T-helper 17 cell (primary cell): ENCODE measurements around the gene TEX12. TPM values are rescaled to one million over a fixed set of nuclear protein-coding genes. Genes with fewer than 3 reads are reported as not detected.

ENCODE experiments used
- ATAC-seq: fragments of 150-1000 bp; cut with Tn5 transposase; 2 replicates; pipeline ENCODE4 v1.10.0; 2021; ENCODE audit warnings: mild to moderate bottlenecking, moderate library complexity
- DNase-seq, 3 donors: peaks; one replicate each; pipeline versions ENCODE4 v3.0.0 to v3.0.0-alpha.2; 2020 to 2021
- H3K9me3 ChIP-seq: one replicate; pipeline ENCODE4 v1.7.0; 2013; ENCODE audit warnings: low read length, mild to moderate bottlenecking; ENCODE audit not compliant: control insufficient read depth, poor library complexity, severe bottlenecking
- H3K27ac Mint-ChIP-seq: one replicate; pipeline ENCODE4 v1.8.0; 2022; ENCODE audit warnings: mild to moderate bottlenecking, moderate library complexity, mixed read lengths
- H3K27me3 Mint-ChIP-seq: one replicate; pipeline ENCODE4 v1.8.0; 2022; ENCODE audit warnings: mixed read lengths
- H3K36me3 Mint-ChIP-seq: one replicate; pipeline ENCODE4 v1.8.0; 2022; ENCODE audit warnings: low read depth, mixed read lengths
- H3K4me1 Mint-ChIP-seq: one replicate; pipeline ENCODE4 v1.8.0; 2022; ENCODE audit warnings: mild to moderate bottlenecking, mixed read lengths
- H3K4me3 Mint-ChIP-seq: one replicate; pipeline ENCODE4 v1.8.0; 2022; ENCODE audit warnings: mild to moderate bottlenecking, moderate library complexity, mixed read lengths
- total RNA-seq, 4 donors: library from RNA in 2 of 4; stranded (reverse) in 2 of 4; gene quantifications; one replicate each; pipeline ENCODE4 v1.2.3 and lab custom pipeline; 2022 to 2026

TEX12 gene
- total RNA-seq, 2 donors from 2014 or later = 0.32 to 0.52 TPM

- Mint-ChIP-seq H3K4me1 (no peaks in the 10 kb centered on the region), H3K27ac (no peak overlapping the region), H3K36me3 (no peaks in the 10 kb centered on the region), H3K27me3 (no peaks in the 10 kb centered on the region), H3K4me3 (no peak overlapping the region)
- no peak for ATAC-seq
- no peak for DNase-seq
- H3K9me3 ChIP-seq = no peaks in the 10 kb centered on the region
Observed at GRCh38 chr11:112206071-112206470, 38.9 kb downstream of the TEX12 start.

- DNase-seq = no peak
- H3K27ac Mint-ChIP-seq = no peak overlapping the region
- H3K36me3 Mint-ChIP-seq = no peaks in the 10 kb centered on the region
- H3K27me3 Mint-ChIP-seq = no peaks in the 10 kb centered on the region
- H3K4me1 Mint-ChIP-seq = peaks cover 7% of the 10 kb centered on the region
- no peaks in the 10 kb centered on the region for H3K9me3 ChIP-seq
- H3K4me3 Mint-ChIP-seq = no peak overlapping the region
- ATAC-seq = no peak
Observed at GRCh38 chr11:112210890-112211289, 43.7 kb downstream of the TEX12 start.

- no peaks in the 10 kb centered on the region for H3K9me3 ChIP-seq
- Mint-ChIP-seq H3K27me3 (no peaks in the 10 kb centered on the region), H3K27ac (no peak overlapping the region), H3K4me3 (no peak overlapping the region), H3K36me3 (no peaks in the 10 kb centered on the region), H3K4me1 (peaks cover 7% of the 10 kb centered on the region)
- no peak for DNase-seq
- no peak for ATAC-seq
Observed at GRCh38 chr11:112211536-112211935, 44.4 kb downstream of the TEX12 start.

- no peaks in the 10 kb centered on the region for H3K9me3 ChIP-seq
- Mint-ChIP-seq H3K4me3 (no peak overlapping the region), H3K36me3 (no peaks in the 10 kb centered on the region), H3K4me1 (peaks cover 7% of the 10 kb centered on the region), H3K27ac (no peak overlapping the region), H3K27me3 (no peaks in the 10 kb centered on the region)
- no peak for DNase-seq
- no peak for ATAC-seq
Observed at GRCh38 chr11:112212290-112212689, 45.1 kb downstream of the TEX12 start.

GRCh38 chr11:112212710-112213109 lies 45.5 kb downstream of the TEX12 start:
- DNase-seq (no peak), ATAC-seq (no peak)
- Mint-ChIP-seq H3K27me3 (no peaks in the 10 kb centered on the region), H3K4me1 (peaks cover 7% of the 10 kb centered on the region), H3K27ac (no peak overlapping the region), H3K36me3 (no peaks in the 10 kb centered on the region), H3K4me3 (no peak overlapping the region)
- no peaks in the 10 kb centered on the region for H3K9me3 ChIP-seq

- H3K27ac Mint-ChIP-seq = no peak overlapping the region
- no peaks in the 10 kb centered on the region for H3K9me3 ChIP-seq
- ATAC-seq (no peak), DNase-seq (no peak)
- H3K27me3 Mint-ChIP-seq = no peaks in the 10 kb centered on the region
- no peak overlapping the region for H3K4me3 Mint-ChIP-seq
- peaks cover 7% of the 10 kb centered on the region for H3K4me1 Mint-ChIP-seq
- H3K36me3 Mint-ChIP-seq = no peaks in the 10 kb centered on the region
Observed at GRCh38 chr11:112213753-112214152, 46.6 kb downstream of the TEX12 start.

GRCh38 chr11:112215621-112216020 lies 48.4 kb downstream of the TEX12 start:
- H3K36me3 Mint-ChIP-seq = no peaks in the 10 kb centered on the region
- no peak for DNase-seq
- no peak overlapping the region for H3K4me3 Mint-ChIP-seq
- no peaks in the 10 kb centered on the region for H3K9me3 ChIP-seq
- H3K4me1 Mint-ChIP-seq = peaks cover 14% of the 10 kb centered on the region
- no peak for ATAC-seq
- H3K27me3 Mint-ChIP-seq = no peaks in the 10 kb centered on the region
- H3K27ac Mint-ChIP-seq = no peak overlapping the region

GRCh38 chr11:112216561-112217105 lies 49.5 kb downstream of the TEX12 start:
- DNase-seq (no peak), ATAC-seq (no peak)
- H3K27me3 Mint-ChIP-seq = no peaks in the 10 kb centered on the region
- H3K4me1 Mint-ChIP-seq = peaks cover 10% of the 10 kb centered on the region
- no peaks in the 10 kb centered on the region for H3K9me3 ChIP-seq
- no peak overlapping the region for H3K4me3 Mint-ChIP-seq
- H3K27ac Mint-ChIP-seq = no peak overlapping the region
- H3K36me3 Mint-ChIP-seq = no peaks in the 10 kb centered on the region

- DNase-seq (peak in 1 of 3 donors; percentile 19), ATAC-seq (peak; percentile 99)
- no peaks in the 10 kb centered on the region for H3K27me3 Mint-ChIP-seq
- peaks cover 7% of the 10 kb centered on the region for H3K4me1 Mint-ChIP-seq
- H3K9me3 ChIP-seq = no peaks in the 10 kb centered on the region
- H3K4me3 Mint-ChIP-seq = no peak overlapping the region
- no peak overlapping the region for H3K27ac Mint-ChIP-seq
- H3K36me3 Mint-ChIP-seq = no peaks in the 10 kb centered on the region
Observed at GRCh38 chr11:112219476-112220232, 52.5 kb downstream of the TEX12 start.

GRCh38 chr11:112221274-112221835 lies 54.2 kb downstream of the TEX12 start:
- Mint-ChIP-seq H3K27me3 (no peaks in the 10 kb centered on the region), H3K4me1 (peaks cover 7% of the 10 kb centered on the region), H3K36me3 (no peaks in the 10 kb centered on the region), H3K4me3 (no peak overlapping the region), H3K27ac (no peak overlapping the region)
- ATAC-seq (no peak), DNase-seq (no peak)
- H3K9me3 ChIP-seq = no peaks in the 10 kb centered on the region

Other genes with a start within 250 kb of the TEX12 start
- not detected for gene C11orf52, start 248.5 kb upstream of the TEX12 start, total RNA-seq
- under 1 TPM; 0.42 to 0.96 TPM for gene DIXDC1, start 230.0 kb upstream of the TEX12 start, total RNA-seq
- 10 to 100 TPM; 13.8 to 16.1 TPM for gene DLAT, start 142.0 kb upstream of the TEX12 start, total RNA-seq
- under 1 TPM in 1 of 2 donors, not detected in 1; 0.23 TPM for gene PIH1D2, start 93.4 kb upstream of the TEX12 start, total RNA-seq
- 10 to 100 TPM in 1 of 2 donors, 1 to 10 TPM in 1; 9.8 to 12.8 TPM for gene NKAPD1, start 93.1 kb upstream of the TEX12 start, total RNA-seq
- gene TIMM8B, start 80.6 kb upstream of the TEX12 start, total RNA-seq = 10 to 100 TPM; 12.0 to 16.0 TPM
- 10 to 100 TPM; 37.7 to 40.8 TPM for gene SDHD, start 80.5 kb upstream of the TEX12 start, total RNA-seq
- gene IL18, start 3.3 kb upstream of the TEX12 start, total RNA-seq = under 1 TPM; 0.57 to 0.94 TPM
- gene BCO2, start 8.1 kb downstream of the TEX12 start, total RNA-seq = 1 to 10 TPM; 2.5 to 2.7 TPM
- 10 to 100 TPM; 66.7 to 69.6 TPM for gene PTS, start 59.1 kb downstream of the TEX12 start, total RNA-seq
- not detected for gene PLET1, start 93.5 kb downstream of the TEX12 start, total RNA-seq